Astrocyte of the cerebellum (primary cell): ENCODE measurements around the gene TIAM2.
A peak's percentile ranks its signal among the peaks of the same experiment; 100 is the strongest.

Experiments
- DNase-seq: peaks from one replicate; pipeline ENCODE4 v3.0.0-alpha.2; 2011; ENCODE audit warnings: low read depth
- H3K4me3 ChIP-seq: 2 replicates; pipeline ENCODE4 v1.5.1; 2011; ENCODE audit warnings: mild to moderate bottlenecking, low read depth, low read length, moderate library complexity
- in situ Hi-C: cut with HindIII; loops from 2 replicates; pipeline ENCODE4 v1.10.0; 2017; ENCODE audit warnings: low sequenced_read_pairs
- TF ChIP-seq, protein P1 (sequence below): IDR thresholded peaks from 2 replicates; pipeline ENCODE4 v1.5.1; 2012; ENCODE audit warnings: low read length, low read depth, moderate library complexity, mild to moderate bottlenecking; ENCODE audit errors: missing control alignments

Gene TIAM2

GRCh38 chr6:155084431-155085123 is 89.5 kb downstream of the TIAM2 start:
- no peak for DNase-seq
- H3K4me3 ChIP-seq = no peak overlapping the region
- TF ChIP-seq, protein P1, sequence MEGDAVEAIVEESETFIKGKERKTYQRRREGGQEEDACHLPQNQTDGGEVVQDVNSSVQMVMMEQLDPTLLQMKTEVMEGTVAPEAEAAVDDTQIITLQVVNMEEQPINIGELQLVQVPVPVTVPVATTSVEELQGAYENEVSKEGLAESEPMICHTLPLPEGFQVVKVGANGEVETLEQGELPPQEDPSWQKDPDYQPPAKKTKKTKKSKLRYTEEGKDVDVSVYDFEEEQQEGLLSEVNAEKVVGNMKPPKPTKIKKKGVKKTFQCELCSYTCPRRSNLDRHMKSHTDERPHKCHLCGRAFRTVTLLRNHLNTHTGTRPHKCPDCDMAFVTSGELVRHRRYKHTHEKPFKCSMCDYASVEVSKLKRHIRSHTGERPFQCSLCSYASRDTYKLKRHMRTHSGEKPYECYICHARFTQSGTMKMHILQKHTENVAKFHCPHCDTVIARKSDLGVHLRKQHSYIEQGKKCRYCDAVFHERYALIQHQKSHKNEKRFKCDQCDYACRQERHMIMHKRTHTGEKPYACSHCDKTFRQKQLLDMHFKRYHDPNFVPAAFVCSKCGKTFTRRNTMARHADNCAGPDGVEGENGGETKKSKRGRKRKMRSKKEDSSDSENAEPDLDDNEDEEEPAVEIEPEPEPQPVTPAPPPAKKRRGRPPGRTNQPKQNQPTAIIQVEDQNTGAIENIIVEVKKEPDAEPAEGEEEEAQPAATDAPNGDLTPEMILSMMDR = no peak
- in situ Hi-C loops = no loop called here

DNA sequence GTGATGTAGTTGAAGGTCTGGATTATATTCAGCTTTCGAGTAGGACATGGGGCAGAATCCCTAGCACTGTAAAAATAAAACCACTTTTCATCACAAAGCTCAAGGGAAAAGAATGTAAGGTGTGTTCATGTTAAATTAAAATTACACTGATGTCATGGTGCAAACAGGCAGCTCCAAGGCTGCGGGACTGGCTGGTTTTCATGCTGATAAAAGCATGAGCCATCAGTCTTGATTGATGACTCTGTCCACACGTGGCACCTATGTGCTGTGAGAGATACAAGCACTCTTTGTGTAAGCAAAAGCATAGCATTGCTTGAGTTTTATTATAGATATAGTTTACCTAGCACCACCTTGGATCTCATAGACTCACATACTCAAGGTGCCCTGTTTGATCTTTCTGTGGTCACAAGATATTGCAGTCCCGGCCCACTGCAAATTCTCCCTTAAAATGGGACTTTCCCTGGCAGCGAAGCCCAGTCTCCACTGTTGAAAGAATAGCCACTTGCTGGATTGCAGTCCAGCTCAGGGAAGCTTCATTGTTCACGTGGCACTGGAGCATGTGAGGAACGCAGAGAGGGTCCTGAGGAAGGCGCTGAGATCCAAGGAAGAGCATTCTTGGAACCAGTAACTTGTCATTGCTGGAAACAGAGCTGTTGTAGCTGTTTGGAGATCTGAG is 90.6 kb downstream of the TIAM2 start:
- H3K4me3 ChIP-seq = no peak overlapping the region
- peak; percentile 43 for DNase-seq
- TF ChIP-seq, protein P1 = no peak
- in situ Hi-C loops = no loop called here

GRCh38 chr6:155088856-155089255 is 93.7 kb downstream of the TIAM2 start:
- TF ChIP-seq, protein P1 = no peak
- in situ Hi-C loops = no loop called here
- no peak for DNase-seq
- H3K4me3 ChIP-seq = no peak overlapping the region

DNA sequence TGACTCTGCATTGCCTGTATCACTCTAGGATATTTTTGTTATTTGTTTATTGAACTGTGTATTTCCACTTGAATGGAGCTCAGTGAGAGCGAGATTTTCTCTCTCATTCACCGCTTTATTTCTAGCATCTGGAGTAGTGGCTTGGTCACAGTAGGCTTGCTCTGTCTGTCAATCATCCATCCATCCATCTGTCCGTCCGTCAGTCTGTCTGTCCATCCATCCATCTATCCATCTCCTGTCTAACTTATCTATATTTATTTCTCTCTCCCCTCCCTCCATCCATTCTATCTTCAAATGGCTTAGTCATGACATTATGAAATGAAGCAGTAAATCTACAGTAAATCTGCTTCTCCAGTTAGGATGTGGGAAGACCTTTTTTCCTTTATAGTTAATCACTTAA is 94.6 kb downstream of the TIAM2 start:
- TF ChIP-seq, protein P1 = no peak
- no peak for DNase-seq
- in situ Hi-C loops = no loop called here
- no peak overlapping the region for H3K4me3 ChIP-seq

DNA sequence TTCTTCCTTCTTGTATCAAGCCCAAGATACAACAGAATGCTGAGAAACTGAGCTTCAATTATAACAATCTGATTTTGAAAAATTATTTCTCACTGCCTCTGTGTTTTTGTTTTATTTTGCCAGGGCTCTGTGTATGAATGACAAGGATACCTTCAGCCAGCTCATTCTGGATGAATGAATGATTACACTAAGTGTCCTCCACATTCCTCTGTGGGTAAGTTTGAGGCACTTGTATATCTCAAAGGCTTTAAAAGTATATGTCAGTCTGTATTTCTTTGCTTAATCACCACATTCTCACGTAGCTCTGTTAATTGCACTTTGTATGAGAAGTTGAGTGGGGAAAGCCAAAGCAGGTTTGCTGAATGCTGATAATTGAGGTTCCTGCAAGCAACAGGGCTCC is 95.1 kb downstream of the TIAM2 start:
- no peak overlapping the region for H3K4me3 ChIP-seq
- TF ChIP-seq, protein P1 = no peak
- no peak for DNase-seq
- in situ Hi-C loops = no loop called here

DNA sequence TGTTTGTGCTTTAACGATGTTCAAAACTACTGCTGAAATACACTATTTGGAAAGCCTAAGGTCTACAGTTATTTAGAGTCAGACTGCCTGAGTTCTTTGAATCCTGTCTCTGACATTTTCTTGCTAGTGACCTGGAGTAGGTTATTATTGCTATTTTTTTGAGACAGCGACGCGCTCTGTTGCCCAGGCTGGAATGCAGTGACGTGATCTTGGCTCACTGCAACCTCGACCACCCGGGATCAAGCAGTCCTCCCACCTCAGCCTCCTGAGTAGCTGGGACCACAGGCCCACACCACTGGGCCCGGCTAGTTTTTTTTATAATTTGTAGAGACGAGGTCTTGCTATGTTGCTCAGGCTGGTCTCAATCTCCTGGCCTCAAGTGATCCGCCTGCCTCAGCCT is 96.6 kb downstream of the TIAM2 start:
- in situ Hi-C loops = no loop called here
- TF ChIP-seq, protein P1 = no peak
- no peak for DNase-seq
- no peak overlapping the region for H3K4me3 ChIP-seq
